Measurements from ENCODE around the gene MYO18B.

GRCh38 chr22:25735650-25736049 is 6.3 kb upstream of the MYO18B start:
- TF ChIP-seq REST (IDR thresholded peaks at IDR 0.05; ENCODE audit: low read depth) = no peak
- TF ChIP-seq NFIC (IDR thresholded peaks at IDR 0.05) = no peak
- TF ChIP-seq ZBTB7A (IDR thresholded peaks at IDR 0.05; ENCODE audit: low read depth) = no peak
- no peak for TF ChIP-seq CREB1 (IDR thresholded peaks at IDR 0.05; ENCODE audit: low read depth)
- TF ChIP-seq YY1 (IDR thresholded peaks at IDR 0.05; ENCODE audit: low read depth) = no peak
- no peak for TF ChIP-seq EP300 (IDR thresholded peaks at IDR 0.05; ENCODE audit: borderline replicate concordance)
- TF ChIP-seq EGR1 (IDR thresholded peaks at IDR 0.05) = no peak
- TF ChIP-seq TAF1 (IDR thresholded peaks at IDR 0.05; ENCODE audit: low read depth) = no peak
